Breast epithelium (tissue), 3 donors: ENCODE measurements around the gene NRXN3.

Experiments used
- CTCF ChIP-seq, 3 donors: fragments of 450-650 bp; IDR thresholded peaks; one replicate each; pipeline ENCODE4 v1.5.1; 2016 to 2017; ENCODE audit warnings: antibody characterized with exemption in 3 of 3, mild to moderate bottlenecking in 3 of 3, moderate library complexity in 3 of 3
- POLR2A ChIP-seq: fragments of 450-650 bp; IDR thresholded peaks from one replicate; pipeline ENCODE4 v1.6.1; 2016; ENCODE audit warnings: antibody characterized with exemption, mild to moderate bottlenecking, moderate library complexity
- POLR2AphosphoS5 ChIP-seq, 3 donors: sonication (generic); formaldehyde crosslinking; IDR thresholded peaks; one replicate each; pipeline ENCODE4 v1.6.1; 2017; ENCODE audit warnings: antibody characterized with exemption in 3 of 3

- TF ChIP-seq CTCF (IDR thresholded peaks at IDR 0.05) (no peak), POLR2A (no peak), POLR2AphosphoS5 (IDR thresholded peaks at IDR 0.05) (no peak)
Observed at GRCh38 chr14:78286210-78286609, 116.0 kb downstream of the NRXN3 start.
